ENCODE measurements around the gene DRAM1. TPM values are rescaled to one million over a fixed set of nuclear protein-coding genes. Genes with fewer than 3 reads are reported as not detected.

Gene DRAM1
- total RNA-seq, 1 experiment from 2014 or later, result 6.5 TPM

- Histone ChIP-seq H3K9ac (ENCODE audit: extremely low read depth, insufficient read length, low read length) (no peak overlapping the region), H4K8ac (replicated peaks; ENCODE audit: insufficient read length, low read depth, low read length) (no peak overlapping the region), H3K56ac (ENCODE audit: insufficient read length, low read depth, low read length) (no peak overlapping the region), H3K79me1 (ENCODE audit: insufficient read depth, low read depth, low read length, poor library complexity, severe bottlenecking) (no peaks in the 10 kb centered on the region), H2BK12ac (ENCODE audit: insufficient read length, low read depth, low read length) (no peak overlapping the region), H2AK5ac (ENCODE audit: insufficient read length, low read length) (no peak overlapping the region), H2BK15ac (ENCODE audit: low read depth, low read length) (no peak overlapping the region), H3K27me3 (ENCODE audit: insufficient read depth, low read length) (no peaks in the 10 kb centered on the region), H3K18ac (ENCODE audit: insufficient read length, low read depth, low read length) (no peak overlapping the region), H3K4me2 (ENCODE audit: insufficient read depth, insufficient read length, low read length) (no peak overlapping the region), H3K4me1 (ENCODE audit: insufficient read depth, low read length) (no peaks in the 10 kb centered on the region; the same call in 1 of the 2 replicates), H4K91ac (ENCODE audit: insufficient read length, low read depth, low read length) (no peak overlapping the region), H3K79me2 (ENCODE audit: insufficient read depth, low read length) (no peaks in the 10 kb centered on the region), H2BK120ac (ENCODE audit: low read depth, low read length, poor library complexity, severe bottlenecking) (no peak overlapping the region), H3K4ac (ENCODE audit: low read depth, low read length) (no peak overlapping the region), H4K5ac (ENCODE audit: insufficient read length, low read depth, low read length) (no peak overlapping the region), H3K14ac (ENCODE audit: insufficient read depth, low read length) (no peak overlapping the region), H4K20me1 (ENCODE audit: control insufficient read depth, insufficient read depth, insufficient read length) (no peaks in the 10 kb centered on the region), H2BK20ac (ENCODE audit: low read depth, low read length, poor library complexity, severe bottlenecking) (no peak overlapping the region), H3K23ac (ENCODE audit: insufficient read length, low read depth, low read length) (no peak overlapping the region), H3K9me3 (ENCODE audit: control insufficient read depth, low read depth, low read length) (no peaks in the 10 kb centered on the region), H2AFZ (ENCODE audit: low read length) (no peak overlapping the region), H3T11ph (ENCODE audit: low read length) (no peak overlapping the region), H3K27ac (ENCODE audit: insufficient read length, low read depth, low read length) (no peak overlapping the region), H3K23me2 (ENCODE audit: insufficient read length, low read depth, low read length, poor library complexity, severe bottlenecking) (no peaks in the 10 kb centered on the region), H2BK5ac (ENCODE audit: insufficient read length, low read length) (no peak overlapping the region)
- Mint-ChIP-seq H3K27ac (no peak overlapping the region), H3K4me3 (no peak overlapping the region), H3K27me3 (ENCODE audit: low read depth) (no peaks in the 10 kb centered on the region), H3K36me3 (ENCODE audit: insufficient read depth in 1 of 3, low read depth in 3 of 3) (no peaks in the 10 kb centered on the region), H3K9me3 (no peaks in the 10 kb centered on the region), H3K4me1 (peaks cover 7 to 15% of the 10 kb centered on the region in 2 experiments)
- no peak for TF ChIP-seq CTCF (conservative IDR thresholded peaks at IDR 0.05)
- no peak for DNase-seq
- WGBS (ENCODE audit: extremely low coverage, insufficient read length, low lambda C conversion rate), result no CpG with 5 or more reads among the region's 3 CpGs
Observed at GRCh38 chr12:101939306-101939705, 61.9 kb downstream of the DRAM1 start.
